HUES48 (cell line): ENCODE results near the gene PAX3.

ENCODE experiments used
- H3K27ac ChIP-seq: one replicate; pipeline ENCODE4 v1.7.0; 2013; ENCODE audit warnings: low read depth, low read length, inconsistent platforms
- H3K27me3 ChIP-seq: 2 replicates; pipeline ENCODE4 v1.6.1; 2013; ENCODE audit warnings: mild to moderate bottlenecking, low read length; ENCODE audit not compliant: control insufficient read depth, insufficient read depth
- H3K36me3 ChIP-seq: 2 replicates; pipeline ENCODE4 v1.6.1; 2013; ENCODE audit warnings: low read length; ENCODE audit not compliant: control insufficient read depth, insufficient read depth
- H3K4me1 ChIP-seq: 2 replicates; pipeline ENCODE4 v1.6.1; 2013; ENCODE audit warnings: mild to moderate bottlenecking, low read length; ENCODE audit not compliant: control insufficient read depth, insufficient read depth
- H3K4me3 ChIP-seq: 2 replicates; pipeline ENCODE4 v1.5.1; 2013; ENCODE audit warnings: mild to moderate bottlenecking, low read depth, low read length
- H3K9ac ChIP-seq: 2 replicates; pipeline ENCODE4 v1.6.1; 2013; ENCODE audit warnings: mild to moderate bottlenecking, low read depth, low read length, moderate library complexity
- H3K9me3 ChIP-seq: 2 replicates; pipeline ENCODE4 v1.6.1; 2013; ENCODE audit warnings: low read length; ENCODE audit not compliant: control insufficient read depth, insufficient read depth

PAX3 gene

GRCh38 chr2:222309361-222309760, 10.6 kb upstream of the PAX3 start:
- Histone ChIP-seq H3K27ac (no peak overlapping the region), H3K36me3 (no peaks in the 10 kb centered on the region), H3K4me1 (peaks cover 37% of the 10 kb centered on the region), H3K9me3 (no peaks in the 10 kb centered on the region), H3K27me3 (peaks cover 100% of the 10 kb centered on the region), H3K9ac (no peak overlapping the region), H3K4me3 (no peak overlapping the region)

- Histone ChIP-seq H3K27ac (no peak overlapping the region), H3K4me1 (peaks cover 45% of the 10 kb centered on the region), H3K27me3 (peaks cover 100% of the 10 kb centered on the region)
Measured at GRCh38 chr2:222307978-222308730, 9.4 kb upstream of the PAX3 start.

DNA sequence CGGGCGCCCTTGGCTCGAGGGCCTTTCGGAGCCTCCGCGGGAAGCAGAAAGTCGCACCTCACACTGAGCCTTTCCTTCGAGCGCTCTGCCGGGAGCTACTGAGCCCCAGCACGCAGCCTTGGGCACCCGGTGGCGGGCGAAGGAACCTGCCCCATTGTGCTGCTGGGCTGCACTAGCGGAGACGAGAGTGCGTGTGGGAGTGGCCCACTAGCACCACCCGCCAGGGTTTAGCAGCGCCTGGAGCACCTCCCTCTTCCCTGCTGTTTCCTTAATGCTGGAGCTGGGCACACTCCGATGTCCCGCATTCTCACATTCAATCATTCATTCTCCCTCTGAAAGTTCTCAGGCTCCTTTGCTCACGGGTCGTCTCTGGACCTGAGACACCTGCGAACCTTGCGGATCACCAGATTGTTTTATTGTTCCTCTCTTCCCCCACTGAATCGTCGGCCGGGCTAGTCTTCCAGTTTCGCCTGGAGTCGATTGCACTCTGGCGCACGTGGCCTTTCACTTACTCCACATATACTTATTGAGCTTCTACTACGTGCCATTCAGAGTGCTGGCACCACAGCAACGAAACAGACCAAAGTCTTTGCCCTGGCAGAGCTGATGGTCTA, 8.5 kb upstream of the PAX3 start:
- peaks cover 43% of the 10 kb centered on the region for H3K4me1 ChIP-seq
- no peaks in the 10 kb centered on the region for H3K9me3 ChIP-seq
- peaks cover 100% of the 10 kb centered on the region for H3K27me3 ChIP-seq
- no peak overlapping the region for H3K27ac ChIP-seq
- H3K36me3 ChIP-seq = no peaks in the 10 kb centered on the region
- 0 out of 2 replicates have a peak overlapping the region, but pooled peaks have one; percentile 26 for H3K4me3 ChIP-seq
- H3K9ac ChIP-seq = no peak overlapping the region

More at GRCh38 chr2:222307978-222308730, 9.4 kb upstream of the PAX3 start:
- no peaks in the 10 kb centered on the region for H3K36me3 ChIP-seq
- H3K9me3 ChIP-seq = no peaks in the 10 kb centered on the region
- H3K4me3 ChIP-seq = no peak overlapping the region
- H3K9ac ChIP-seq = no peak overlapping the region

- Histone ChIP-seq H3K9me3 (no peaks in the 10 kb centered on the region), H3K9ac (no peak overlapping the region), H3K4me3 (peak overlapping the region; percentile 33; the same call in 1 of the 2 replicates), H3K36me3 (no peaks in the 10 kb centered on the region), H3K27me3 (peaks cover 100% of the 10 kb centered on the region), H3K27ac (no peak overlapping the region), H3K4me1 (peaks cover 42% of the 10 kb centered on the region)
Measured at GRCh38 chr2:222306393-222307142, 7.8 kb upstream of the PAX3 start.

DNA sequence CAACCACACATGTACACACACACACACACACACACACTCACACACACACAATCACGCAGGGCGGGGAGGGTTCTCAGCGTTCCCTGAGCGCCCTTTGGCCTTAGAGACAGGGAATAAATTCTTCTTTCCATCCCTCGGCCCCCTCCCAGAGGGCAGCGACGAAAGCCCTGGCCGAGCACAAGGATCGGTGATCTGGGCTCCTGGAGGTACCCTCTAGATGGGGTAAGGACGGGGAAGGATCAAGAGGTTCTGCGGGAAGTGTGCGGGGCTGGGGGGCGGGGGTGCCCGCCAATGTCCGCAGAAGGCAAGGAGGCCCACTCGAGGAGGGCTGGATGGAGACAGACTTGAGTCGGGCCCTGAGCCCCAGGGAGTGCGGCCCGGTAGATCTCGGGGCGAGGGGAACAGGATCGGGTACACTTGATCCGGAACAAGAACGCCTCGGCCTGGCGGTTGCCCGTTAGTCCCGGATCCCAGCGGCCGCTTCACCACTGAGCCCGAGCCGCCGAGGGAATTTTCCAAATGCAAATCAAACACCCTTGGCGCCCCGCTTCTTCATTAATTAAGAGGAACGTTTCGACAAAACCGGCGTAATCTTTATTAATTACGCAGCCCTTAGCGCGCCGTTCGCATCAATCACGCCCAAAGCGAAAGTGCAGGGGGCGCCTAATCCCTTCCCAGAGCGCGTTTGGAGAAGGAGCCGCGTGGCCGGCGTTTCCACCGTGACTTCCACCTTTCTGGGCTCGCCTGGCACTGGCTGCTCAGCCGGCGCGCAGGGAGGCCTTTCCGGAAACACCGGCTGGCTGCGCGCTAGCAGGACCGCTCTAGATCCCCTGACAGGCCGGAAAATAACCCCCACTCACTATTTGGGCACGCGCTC, 7.0 kb upstream of the PAX3 start:
- H3K4me1 ChIP-seq = peaks cover 41% of the 10 kb centered on the region
- no peak overlapping the region for H3K9ac ChIP-seq
- H3K27ac ChIP-seq = no peak overlapping the region

GRCh38 chr2:222304737-222305515, 6.1 kb upstream of the PAX3 start:
- Histone ChIP-seq H3K27ac (no peak overlapping the region), H3K36me3 (no peaks in the 10 kb centered on the region), H3K4me1 (peaks cover 44% of the 10 kb centered on the region), H3K9ac (no peak overlapping the region), H3K9me3 (no peaks in the 10 kb centered on the region), H3K4me3 (peak overlapping the region; percentile 33; the same call in 1 of the 2 replicates), H3K27me3 (peaks cover 100% of the 10 kb centered on the region)

More for the DNA sequence above, 7.0 kb upstream of the PAX3 start:
- H3K36me3 ChIP-seq = no peaks in the 10 kb centered on the region
- peaks cover 100% of the 10 kb centered on the region for H3K27me3 ChIP-seq
- H3K9me3 ChIP-seq = no peaks in the 10 kb centered on the region
- H3K4me3 ChIP-seq = peak overlapping the region; percentile 33

DNA sequence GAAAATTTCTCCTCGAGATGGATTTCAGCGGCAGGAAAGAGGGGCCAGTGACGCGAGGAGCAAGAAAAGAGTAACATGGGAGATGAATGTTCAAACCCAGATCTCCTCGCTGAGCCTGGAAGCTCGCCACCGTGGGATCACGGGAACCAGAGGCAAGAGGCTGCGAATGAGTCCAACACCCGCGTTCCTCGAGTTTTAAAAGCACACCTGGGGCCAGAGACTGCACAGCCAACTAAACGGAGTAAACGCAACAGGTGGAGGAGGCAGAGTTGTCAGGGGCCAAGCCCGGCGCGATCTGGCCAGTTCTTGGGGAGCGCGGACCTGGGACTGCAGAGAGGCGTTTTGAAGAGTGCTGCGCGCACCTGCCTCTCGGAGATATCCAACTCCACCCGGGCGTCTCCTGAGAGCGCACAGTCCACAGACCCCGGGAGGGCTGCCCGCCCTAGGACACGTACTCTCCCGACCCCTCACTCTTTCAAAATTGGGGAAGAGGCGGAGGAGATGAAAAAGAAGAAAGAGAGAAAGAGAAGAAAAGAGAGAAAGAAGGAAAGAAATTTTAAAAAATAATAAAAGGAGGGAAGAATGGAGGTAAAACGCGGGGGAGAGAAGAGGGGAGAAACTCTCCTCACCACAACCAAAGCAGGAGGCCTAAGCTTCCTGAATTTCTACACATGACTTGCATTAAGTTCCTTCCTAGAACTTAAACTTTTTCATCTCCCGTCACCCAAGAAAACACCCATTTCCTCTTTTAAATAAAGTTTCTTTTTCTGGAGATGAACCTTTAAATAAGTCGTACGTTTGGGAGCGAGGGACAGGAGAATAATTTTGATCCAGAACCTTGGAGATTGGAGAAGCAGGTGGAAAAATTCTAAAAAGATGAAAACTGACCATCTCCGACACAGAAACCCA, 5.3 kb upstream of the PAX3 start:
- peaks cover 48% of the 10 kb centered on the region for H3K4me1 ChIP-seq
- no peaks in the 10 kb centered on the region for H3K36me3 ChIP-seq
- H3K9ac ChIP-seq = no peak overlapping the region
- no peak overlapping the region for H3K27ac ChIP-seq
- H3K4me3 ChIP-seq = no peak overlapping the region
- H3K9me3 ChIP-seq = no peaks in the 10 kb centered on the region
- peaks cover 100% of the 10 kb centered on the region for H3K27me3 ChIP-seq

- Histone ChIP-seq H3K9me3 (no peaks in the 10 kb centered on the region), H3K36me3 (no peaks in the 10 kb centered on the region), H3K9ac (no peak overlapping the region), H3K27ac (no peak overlapping the region), H3K4me1 (peaks cover 49% of the 10 kb centered on the region), H3K27me3 (peaks cover 100% of the 10 kb centered on the region), H3K4me3 (no peak overlapping the region)
Measured at GRCh38 chr2:222303045-222303827, 4.4 kb upstream of the PAX3 start.
